ENCODE data around the gene PIK3C2A.

The PIK3C2A gene

DNA sequence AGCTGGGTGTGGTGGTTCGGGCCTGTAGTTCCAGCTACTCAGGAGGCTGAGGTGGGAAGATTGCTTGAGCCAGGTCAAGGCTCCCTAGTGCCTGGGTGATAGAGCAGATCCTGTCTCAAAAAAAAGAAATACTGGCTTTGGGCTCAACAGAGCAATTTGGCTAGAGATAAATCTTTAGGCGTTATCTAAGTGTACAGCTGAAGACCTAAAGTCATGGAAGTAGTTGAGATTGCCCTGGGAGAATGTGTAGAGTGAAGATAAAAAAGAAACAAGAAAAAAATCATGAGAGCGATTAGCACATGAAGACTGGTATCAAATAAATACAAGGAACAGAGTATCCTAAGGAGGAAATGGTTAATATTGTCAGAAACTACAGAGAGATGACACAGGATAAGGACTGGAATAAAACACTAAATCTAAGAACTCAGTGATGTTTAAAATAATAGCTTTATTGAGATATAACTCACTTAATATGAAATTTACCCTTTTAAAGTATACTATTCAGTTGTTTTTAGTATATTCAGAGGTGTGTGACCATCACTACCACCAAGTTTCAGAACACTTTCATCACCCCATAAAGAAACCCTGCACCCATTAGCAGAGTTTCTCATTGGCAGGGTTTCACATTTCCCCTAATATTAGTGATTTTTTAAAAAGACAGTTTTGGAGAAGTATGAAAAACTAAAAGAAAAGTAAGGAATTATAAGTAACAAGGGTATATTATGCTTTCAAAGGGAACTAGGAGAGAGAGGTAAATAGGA is 20.7 kb downstream of the PIK3C2A start:
- TF ChIP-seq ZFP30 (CRISPR knock-in tag; IDR thresholded peaks at IDR 0.05) (no peak), CSDC2 (CRISPR knock-in tag; IDR thresholded peaks at IDR 0.05) (no peak), RARB (CRISPR knock-in tag; IDR thresholded peaks at IDR 0.05) (no peak), ARNTL (CRISPR knock-in tag; IDR thresholded peaks at IDR 0.05; ENCODE audit: borderline replicate concordance, low read depth) (no peak)
- no peak for ATAC-seq

DNA sequence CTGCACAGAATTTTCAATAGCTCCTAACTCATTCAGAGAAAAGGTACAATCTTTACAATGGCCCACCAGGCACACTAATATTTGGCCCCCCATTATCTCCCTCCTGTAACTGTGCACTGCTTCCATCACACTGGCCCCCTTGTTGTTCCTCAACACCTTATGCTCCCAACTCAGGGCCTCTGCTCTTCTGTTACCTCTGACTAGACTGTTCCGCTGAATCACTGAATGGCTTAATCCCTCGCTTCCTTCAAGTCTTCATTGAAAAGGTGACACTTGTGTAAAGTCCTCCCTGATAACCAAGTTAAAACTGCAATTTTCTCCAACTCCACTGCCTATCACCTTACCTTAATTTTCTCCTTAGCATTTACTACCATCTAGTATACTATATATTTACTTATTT is 21.8 kb downstream of the PIK3C2A start:
- no peak for TF ChIP-seq ZNF565 (CRISPR knock-in tag; conservative IDR thresholded peaks at IDR 0.05; ENCODE audit: low read depth)
- TF ChIP-seq ESRRG (CRISPR knock-in tag; IDR thresholded peaks at IDR 0.05), result no peak
- no peak for ATAC-seq

DNA sequence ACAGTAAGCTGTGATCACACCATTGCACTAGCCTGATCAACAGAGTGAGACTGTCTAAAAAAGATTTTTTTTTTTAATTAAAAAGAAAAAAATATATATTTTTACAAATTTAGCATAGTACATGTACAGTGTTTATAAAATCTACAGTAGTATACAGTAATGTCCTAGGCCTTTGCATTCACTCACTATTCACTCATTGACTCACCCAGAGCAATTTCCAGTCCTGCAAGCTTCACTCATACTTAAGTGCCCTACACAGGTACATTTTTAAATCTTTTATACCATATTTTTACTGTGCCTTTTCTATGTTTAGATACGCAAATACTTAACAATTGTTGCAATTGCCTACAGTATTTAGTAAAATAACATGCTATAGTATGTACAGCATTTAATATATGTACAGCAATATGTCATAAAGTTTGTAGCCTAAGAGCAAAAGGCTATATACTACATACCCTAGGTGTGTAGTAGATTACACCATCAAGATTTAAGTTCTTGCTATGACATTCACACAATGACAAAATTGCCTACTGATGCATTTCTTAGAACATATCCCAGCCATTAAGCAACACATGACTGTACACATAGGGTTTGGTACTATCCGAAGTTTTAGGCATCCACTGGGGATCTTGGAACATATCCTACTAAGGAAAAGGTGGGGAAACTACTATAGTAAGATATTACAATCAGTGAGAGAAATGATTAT is 22.8 kb downstream of the PIK3C2A start:
- TF ChIP-seq OSR1 (CRISPR knock-in tag; IDR thresholded peaks at IDR 0.05) (no peak), TCF4 (CRISPR knock-in tag; IDR thresholded peaks at IDR 0.05; ENCODE audit: borderline replicate concordance) (no peak), RARB (CRISPR knock-in tag; IDR thresholded peaks at IDR 0.05) (no peak), ZNF8 (CRISPR knock-in tag; IDR thresholded peaks at IDR 0.05) (no peak), SNAI2 (CRISPR knock-in tag; IDR thresholded peaks at IDR 0.05) (no peak), ZNF565 (CRISPR knock-in tag; conservative IDR thresholded peaks at IDR 0.05; ENCODE audit: low read depth) (no peak), CSDC2 (CRISPR knock-in tag; IDR thresholded peaks at IDR 0.05) (no peak), ZFP3 (CRISPR knock-in tag; IDR thresholded peaks at IDR 0.05) (no peak), TOX (CRISPR knock-in tag; IDR thresholded peaks at IDR 0.05; ENCODE audit: borderline replicate concordance) (no peak), ARNTL (CRISPR knock-in tag; IDR thresholded peaks at IDR 0.05; ENCODE audit: borderline replicate concordance, low read depth) (no peak), BACH2 (CRISPR knock-in tag; IDR thresholded peaks at IDR 0.05; ENCODE audit: borderline replicate concordance) (no peak), PPARA (CRISPR knock-in tag; IDR thresholded peaks at IDR 0.05; ENCODE audit: borderline replicate concordance) (no peak)
- TF ChIP-seq, protein P1, sequence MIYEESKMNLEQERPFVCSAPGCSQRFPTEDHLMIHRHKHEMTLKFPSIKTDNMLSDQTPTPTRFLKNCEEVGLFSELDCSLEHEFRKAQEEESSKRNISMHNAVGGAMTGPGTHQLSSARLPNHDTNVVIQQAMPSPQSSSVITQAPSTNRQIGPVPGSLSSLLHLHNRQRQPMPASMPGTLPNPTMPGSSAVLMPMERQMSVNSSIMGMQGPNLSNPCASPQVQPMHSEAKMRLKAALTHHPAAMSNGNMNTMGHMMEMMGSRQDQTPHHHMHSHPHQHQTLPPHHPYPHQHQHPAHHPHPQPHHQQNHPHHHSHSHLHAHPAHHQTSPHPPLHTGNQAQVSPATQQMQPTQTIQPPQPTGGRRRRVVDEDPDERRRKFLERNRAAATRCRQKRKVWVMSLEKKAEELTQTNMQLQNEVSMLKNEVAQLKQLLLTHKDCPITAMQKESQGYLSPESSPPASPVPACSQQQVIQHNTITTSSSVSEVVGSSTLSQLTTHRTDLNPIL (CRISPR knock-in tag; IDR thresholded peaks at IDR 0.05; ENCODE audit: low read depth), result no peak
- TF ChIP-seq, protein P2, sequence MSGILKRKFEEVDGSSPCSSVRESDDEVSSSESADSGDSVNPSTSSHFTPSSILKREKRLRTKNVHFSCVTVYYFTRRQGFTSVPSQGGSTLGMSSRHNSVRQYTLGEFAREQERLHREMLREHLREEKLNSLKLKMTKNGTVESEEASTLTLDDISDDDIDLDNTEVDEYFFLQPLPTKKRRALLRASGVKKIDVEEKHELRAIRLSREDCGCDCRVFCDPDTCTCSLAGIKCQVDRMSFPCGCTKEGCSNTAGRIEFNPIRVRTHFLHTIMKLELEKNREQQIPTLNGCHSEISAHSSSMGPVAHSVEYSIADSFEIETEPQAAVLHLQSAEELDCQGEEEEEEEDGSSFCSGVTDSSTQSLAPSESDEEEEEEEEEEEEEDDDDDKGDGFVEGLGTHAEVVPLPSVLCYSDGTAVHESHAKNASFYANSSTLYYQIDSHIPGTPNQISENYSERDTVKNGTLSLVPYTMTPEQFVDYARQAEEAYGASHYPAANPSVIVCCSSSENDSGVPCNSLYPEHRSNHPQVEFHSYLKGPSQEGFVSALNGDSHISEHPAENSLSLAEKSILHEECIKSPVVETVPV (CRISPR knock-in tag; IDR thresholded peaks at IDR 0.05), result no peak
- TF ChIP-seq, protein P3, sequence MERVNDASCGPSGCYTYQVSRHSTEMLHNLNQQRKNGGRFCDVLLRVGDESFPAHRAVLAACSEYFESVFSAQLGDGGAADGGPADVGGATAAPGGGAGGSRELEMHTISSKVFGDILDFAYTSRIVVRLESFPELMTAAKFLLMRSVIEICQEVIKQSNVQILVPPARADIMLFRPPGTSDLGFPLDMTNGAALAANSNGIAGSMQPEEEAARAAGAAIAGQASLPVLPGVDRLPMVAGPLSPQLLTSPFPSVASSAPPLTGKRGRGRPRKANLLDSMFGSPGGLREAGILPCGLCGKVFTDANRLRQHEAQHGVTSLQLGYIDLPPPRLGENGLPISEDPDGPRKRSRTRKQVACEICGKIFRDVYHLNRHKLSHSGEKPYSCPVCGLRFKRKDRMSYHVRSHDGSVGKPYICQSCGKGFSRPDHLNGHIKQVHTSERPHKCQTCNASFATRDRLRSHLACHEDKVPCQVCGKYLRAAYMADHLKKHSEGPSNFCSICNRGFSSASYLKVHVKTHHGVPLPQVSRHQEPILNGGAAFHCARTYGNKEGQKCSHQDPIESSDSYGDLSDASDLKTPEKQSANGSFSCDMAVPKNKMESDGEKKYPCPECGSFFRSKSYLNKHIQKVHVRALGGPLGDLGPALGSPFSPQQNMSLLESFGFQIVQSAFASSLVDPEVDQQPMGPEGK (CRISPR knock-in tag; IDR thresholded peaks at IDR 0.05; ENCODE audit: borderline replicate concordance), result no peak
- TF ChIP-seq, protein P4, sequence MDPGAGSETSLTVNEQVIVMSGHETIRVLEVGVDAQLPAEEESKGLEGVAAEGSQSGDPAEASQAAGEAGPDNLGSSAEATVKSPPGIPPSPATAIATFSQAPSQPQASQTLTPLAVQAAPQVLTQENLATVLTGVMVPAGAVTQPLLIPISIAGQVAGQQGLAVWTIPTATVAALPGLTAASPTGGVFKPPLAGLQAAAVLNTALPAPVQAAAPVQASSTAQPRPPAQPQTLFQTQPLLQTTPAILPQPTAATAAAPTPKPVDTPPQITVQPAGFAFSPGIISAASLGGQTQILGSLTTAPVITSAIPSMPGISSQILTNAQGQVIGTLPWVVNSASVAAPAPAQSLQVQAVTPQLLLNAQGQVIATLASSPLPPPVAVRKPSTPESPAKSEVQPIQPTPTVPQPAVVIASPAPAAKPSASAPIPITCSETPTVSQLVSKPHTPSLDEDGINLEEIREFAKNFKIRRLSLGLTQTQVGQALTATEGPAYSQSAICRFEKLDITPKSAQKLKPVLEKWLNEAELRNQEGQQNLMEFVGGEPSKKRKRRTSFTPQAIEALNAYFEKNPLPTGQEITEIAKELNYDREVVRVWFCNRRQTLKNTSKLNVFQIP (CRISPR knock-in tag; IDR thresholded peaks at IDR 0.05; ENCODE audit: borderline replicate concordance, low read depth), result no peak
- TF ChIP-seq, protein P5, sequence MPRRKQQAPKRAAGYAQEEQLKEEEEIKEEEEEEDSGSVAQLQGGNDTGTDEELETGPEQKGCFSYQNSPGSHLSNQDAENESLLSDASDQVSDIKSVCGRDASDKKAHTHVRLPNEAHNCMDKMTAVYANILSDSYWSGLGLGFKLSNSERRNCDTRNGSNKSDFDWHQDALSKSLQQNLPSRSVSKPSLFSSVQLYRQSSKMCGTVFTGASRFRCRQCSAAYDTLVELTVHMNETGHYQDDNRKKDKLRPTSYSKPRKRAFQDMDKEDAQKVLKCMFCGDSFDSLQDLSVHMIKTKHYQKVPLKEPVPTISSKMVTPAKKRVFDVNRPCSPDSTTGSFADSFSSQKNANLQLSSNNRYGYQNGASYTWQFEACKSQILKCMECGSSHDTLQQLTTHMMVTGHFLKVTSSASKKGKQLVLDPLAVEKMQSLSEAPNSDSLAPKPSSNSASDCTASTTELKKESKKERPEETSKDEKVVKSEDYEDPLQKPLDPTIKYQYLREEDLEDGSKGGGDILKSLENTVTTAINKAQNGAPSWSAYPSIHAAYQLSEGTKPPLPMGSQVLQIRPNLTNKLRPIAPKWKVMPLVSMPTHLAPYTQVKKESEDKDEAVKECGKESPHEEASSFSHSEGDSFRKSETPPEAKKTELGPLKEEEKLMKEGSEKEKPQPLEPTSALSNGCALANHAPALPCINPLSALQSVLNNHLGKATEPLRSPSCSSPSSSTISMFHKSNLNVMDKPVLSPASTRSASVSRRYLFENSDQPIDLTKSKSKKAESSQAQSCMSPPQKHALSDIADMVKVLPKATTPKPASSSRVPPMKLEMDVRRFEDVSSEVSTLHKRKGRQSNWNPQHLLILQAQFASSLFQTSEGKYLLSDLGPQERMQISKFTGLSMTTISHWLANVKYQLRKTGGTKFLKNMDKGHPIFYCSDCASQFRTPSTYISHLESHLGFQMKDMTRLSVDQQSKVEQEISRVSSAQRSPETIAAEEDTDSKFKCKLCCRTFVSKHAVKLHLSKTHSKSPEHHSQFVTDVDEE (CRISPR knock-in tag; IDR thresholded peaks at IDR 0.05), result no peak
- no peak for ATAC-seq
